ENCODE data around the gene OR5K4.

DNA sequence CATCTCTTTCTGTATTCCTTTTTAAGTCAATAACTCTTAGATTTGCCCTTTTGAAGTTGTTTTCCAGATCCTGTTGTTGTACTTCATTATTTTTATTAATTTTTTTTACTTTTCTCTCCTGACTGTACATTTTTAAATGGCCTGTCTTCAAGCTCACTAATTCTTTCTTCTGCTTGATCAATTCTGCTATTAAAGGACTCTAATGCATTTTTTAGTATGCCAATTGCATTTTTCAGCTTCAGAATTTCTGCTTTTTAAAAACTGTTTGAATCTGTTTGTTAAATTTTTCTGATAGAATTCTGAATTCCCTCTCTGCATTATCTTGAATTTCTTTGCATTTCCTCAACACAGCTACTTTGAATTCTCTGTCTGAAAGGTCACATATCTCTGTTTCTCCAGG is 5.6 kb downstream of the OR5K4 start:
- TF ChIP-seq, protein P1, sequence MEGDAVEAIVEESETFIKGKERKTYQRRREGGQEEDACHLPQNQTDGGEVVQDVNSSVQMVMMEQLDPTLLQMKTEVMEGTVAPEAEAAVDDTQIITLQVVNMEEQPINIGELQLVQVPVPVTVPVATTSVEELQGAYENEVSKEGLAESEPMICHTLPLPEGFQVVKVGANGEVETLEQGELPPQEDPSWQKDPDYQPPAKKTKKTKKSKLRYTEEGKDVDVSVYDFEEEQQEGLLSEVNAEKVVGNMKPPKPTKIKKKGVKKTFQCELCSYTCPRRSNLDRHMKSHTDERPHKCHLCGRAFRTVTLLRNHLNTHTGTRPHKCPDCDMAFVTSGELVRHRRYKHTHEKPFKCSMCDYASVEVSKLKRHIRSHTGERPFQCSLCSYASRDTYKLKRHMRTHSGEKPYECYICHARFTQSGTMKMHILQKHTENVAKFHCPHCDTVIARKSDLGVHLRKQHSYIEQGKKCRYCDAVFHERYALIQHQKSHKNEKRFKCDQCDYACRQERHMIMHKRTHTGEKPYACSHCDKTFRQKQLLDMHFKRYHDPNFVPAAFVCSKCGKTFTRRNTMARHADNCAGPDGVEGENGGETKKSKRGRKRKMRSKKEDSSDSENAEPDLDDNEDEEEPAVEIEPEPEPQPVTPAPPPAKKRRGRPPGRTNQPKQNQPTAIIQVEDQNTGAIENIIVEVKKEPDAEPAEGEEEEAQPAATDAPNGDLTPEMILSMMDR (IDR thresholded peaks at IDR 0.05) = no peak
- TF ChIP-seq ZFX (IDR thresholded peaks at IDR 0.05; ENCODE audit: borderline replicate concordance) = no peak
